Superior temporal gyrus (tissue), 1 donor: ENCODE measurements around the gene SHMT2.

Experiments
- DNase-seq: peaks from one replicate; pipeline ENCODE4 v3.0.0-alpha.2; 2016; ENCODE audit errors: extremely low spot score

Gene SHMT2

GRCh38 chr12:57198329-57198728 lies 31.2 kb upstream of the SHMT2 start:
- no peak for DNase-seq

GRCh38 chr12:57199191-57199590 lies 30.3 kb upstream of the SHMT2 start:
- DNase-seq = no peak

GRCh38 chr12:57200497-57200896 lies 29.0 kb upstream of the SHMT2 start:
- DNase-seq = no peak

- no peak for DNase-seq
Observed at GRCh38 chr12:57201219-57201618, 28.3 kb upstream of the SHMT2 start.

- no peak for DNase-seq
Observed at GRCh38 chr12:57201631-57202030, 27.9 kb upstream of the SHMT2 start.

- no peak for DNase-seq
Observed at GRCh38 chr12:57202321-57202720, 27.2 kb upstream of the SHMT2 start.

- DNase-seq = no peak
Observed at GRCh38 chr12:57203201-57203600, 26.3 kb upstream of the SHMT2 start.

GRCh38 chr12:57203791-57204190 lies 25.7 kb upstream of the SHMT2 start:
- DNase-seq = no peak

- DNase-seq = no peak
Observed at GRCh38 chr12:57204454-57204853, 25.1 kb upstream of the SHMT2 start.

GRCh38 chr12:57205186-57205585 lies 24.3 kb upstream of the SHMT2 start:
- no peak for DNase-seq

GRCh38 chr12:57205931-57206330 lies 23.6 kb upstream of the SHMT2 start:
- no peak for DNase-seq

GRCh38 chr12:57207731-57208630 lies 21.5 kb upstream of the SHMT2 start:
- DNase-seq = no peak

- DNase-seq = peak; percentile 83
Observed at GRCh38 chr12:57208631-57209282, 20.8 kb upstream of the SHMT2 start.

- DNase-seq = no peak
Observed at GRCh38 chr12:57209916-57210315, 19.6 kb upstream of the SHMT2 start.

GRCh38 chr12:57210461-57210860 lies 19.1 kb upstream of the SHMT2 start:
- no peak for DNase-seq

- DNase-seq = no peak
Observed at GRCh38 chr12:57210926-57211692, 18.4 kb upstream of the SHMT2 start.

GRCh38 chr12:57211791-57212700 lies 17.5 kb upstream of the SHMT2 start:
- DNase-seq = no peak

GRCh38 chr12:57212701-57213057 lies 16.8 kb upstream of the SHMT2 start:
- no peak for DNase-seq

GRCh38 chr12:57213058-57213715 lies 16.3 kb upstream of the SHMT2 start:
- DNase-seq = peak; percentile 93

- DNase-seq = no peak
Observed at GRCh38 chr12:57213763-57214397, 15.6 kb upstream of the SHMT2 start.
